CD14-positive monocyte (primary cell): ENCODE results near the gene RFX1. TPM values are rescaled to one million over a fixed set of nuclear protein-coding genes. Genes with fewer than 3 reads are reported as not detected.

Experiments
- DNase-seq, 3 donors: peaks; one replicate each; pipeline ENCODE4 v3.0.0-alpha.2; 2011 to 2022
- H2AFZ ChIP-seq: 2 replicates; pipeline ENCODE4 v1.6.0; 2012; ENCODE audit warnings: mild to moderate bottlenecking, low read depth, low read length, inconsistent platforms; ENCODE audit not compliant: insufficient read depth, poor library complexity, severe bottlenecking
- H3K27ac ChIP-seq, 2 donors: 1 replicate in 1 of 2; 2 replicates in 1 of 2; pipeline ENCODE4 v1.5.1; 2012 to 2013; ENCODE audit warnings: low read length in 2 of 2, control low read depth in 1 of 2, inconsistent platforms in 1 of 2, low read depth in 1 of 2, mild to moderate bottlenecking in 1 of 2
- H3K27me3 ChIP-seq, 2 donors: one replicate each; pipeline versions ENCODE4 v1.6.0 to v1.6.1; 2011 to 2013; ENCODE audit warnings: low read length in 2 of 2; ENCODE audit not compliant: control insufficient read depth in 2 of 2, insufficient read depth in 2 of 2
- H3K36me3 ChIP-seq, 2 donors: replicated peaks in 1 of 2; 1 replicate in 1 of 2; 2 replicates in 1 of 2; pipeline versions ENCODE4 v1.5.1 to v1.6.1; 2012 to 2013; ENCODE audit warnings: low read length in 2 of 2, control low read depth in 1 of 2, inconsistent platforms in 1 of 2, mild to moderate bottlenecking in 1 of 2; ENCODE audit not compliant: insufficient read depth in 2 of 2, control insufficient read depth in 1 of 2
- H3K4me1 ChIP-seq, 2 donors: 1 replicate in 1 of 2; 2 replicates in 1 of 2; pipeline versions ENCODE4 v1.5.1 to v1.6.1; 2012 to 2013; ENCODE audit warnings: low read length in 2 of 2, control low read depth in 1 of 2, inconsistent platforms in 1 of 2, mild to moderate bottlenecking in 1 of 2, moderate library complexity in 1 of 2; ENCODE audit not compliant: insufficient read depth in 2 of 2, control insufficient read depth in 1 of 2
- H3K4me2 ChIP-seq: replicated peaks from 2 replicates; pipeline ENCODE3; 2012; ENCODE audit warnings: low read length, moderate library complexity, mild to moderate bottlenecking; ENCODE audit not compliant: poor library complexity, severe bottlenecking; ENCODE audit errors: extremely low read depth
- H3K4me3 ChIP-seq, 3 experiments: fragments of 200-600 bp in 1 of 3; sonication (generic) in 1 of 3; replicated peaks in 1 of 3; 1 replicate in 2 of 3; 2 replicates in 1 of 3; pipeline ENCODE4 v1.5.1; 2011 to 2013; ENCODE audit warnings: low read length in 3 of 3, mild to moderate bottlenecking in 3 of 3, control low read depth in 2 of 3, low read depth in 2 of 3, inconsistent platforms in 1 of 3, moderate library complexity in 1 of 3
- H3K79me2 ChIP-seq: 2 replicates; pipeline ENCODE4 v1.6.0; 2012; ENCODE audit warnings: mild to moderate bottlenecking, control low read depth, inconsistent platforms, low read length, moderate library complexity; ENCODE audit not compliant: insufficient read depth
- H3K9ac ChIP-seq: 2 replicates; pipeline ENCODE4 v1.6.0; 2017; ENCODE audit warnings: low read length, mild to moderate bottlenecking; ENCODE audit not compliant: insufficient read depth, poor library complexity, severe bottlenecking
- H3K9me3 ChIP-seq, 2 donors: replicated peaks in 1 of 2; 1 replicate in 1 of 2; 2 replicates in 1 of 2; pipeline versions ENCODE4 v1.5.1 to v1.6.1; 2012 to 2013; ENCODE audit warnings: low read length in 2 of 2, control low read depth in 1 of 2; ENCODE audit not compliant: control insufficient read depth in 1 of 2, insufficient read depth in 1 of 2
- H4K20me1 ChIP-seq: 2 replicates; pipeline ENCODE4 v1.6.0; 2012; ENCODE audit warnings: mild to moderate bottlenecking, low read length, control low read depth, moderate library complexity; ENCODE audit not compliant: insufficient read depth
- H3K27ac Mint-ChIP-seq, 7 donors: one replicate each; pipeline ENCODE4 v1.8.0; 2020; ENCODE audit warnings: mild to moderate bottlenecking in 7 of 7, mixed read lengths in 7 of 7, moderate library complexity in 6 of 7, inconsistent platforms in 2 of 7
- H3K27me3 Mint-ChIP-seq, 3 donors: one replicate each; pipeline ENCODE4 v1.8.0; 2021 to 2022; ENCODE audit warnings: low read depth in 3 of 3, mild to moderate bottlenecking in 3 of 3, mixed read lengths in 3 of 3, moderate library complexity in 3 of 3, inconsistent platforms in 1 of 3
- H3K36me3 Mint-ChIP-seq, 2 donors: one replicate each; pipeline ENCODE4 v1.8.0; 2020; ENCODE audit warnings: mixed read lengths in 2 of 2, inconsistent platforms in 1 of 2, mild to moderate bottlenecking in 1 of 2
- H3K4me1 Mint-ChIP-seq: one replicate; pipeline ENCODE4 v1.8.0; 2020; ENCODE audit warnings: mild to moderate bottlenecking, mixed read lengths
- H3K4me3 Mint-ChIP-seq, 2 donors: one replicate each; pipeline ENCODE4 v1.8.0; 2020; ENCODE audit warnings: mild to moderate bottlenecking in 2 of 2, mixed read lengths in 2 of 2, moderate library complexity in 1 of 2
- H3K9me3 Mint-ChIP-seq, 7 donors: one replicate each; pipeline ENCODE4 v1.8.0; 2020 to 2022; ENCODE audit warnings: mixed read lengths in 7 of 7, mild to moderate bottlenecking in 6 of 7, moderate library complexity in 6 of 7, inconsistent platforms in 2 of 7
- WGBS: methylation state at CpG from one replicate; pipeline ENCODE4 v1.1.5; 2013; ENCODE audit warnings: missing lambda C conversion rate; ENCODE audit not compliant: insufficient coverage; 5-methylcytosine and 5-hydroxymethylcytosine counted together
- intact Hi-C, 2 donors: fragments of 100-400 bp; cut with micrococcal nuclease; formaldehyde crosslinking; loops; one replicate each; pipeline versions ENCODE4 v1.15.0 to v1.15.1; 2023
- polyA plus RNA-seq, 3 donors: library from polyadenylated mRNA; depleted of rRNA in 1 of 3; unstranded in 2 of 3; stranded (reverse) in 1 of 3; fragments of 300-500 nt in 2 of 3; fragments of >200 nt in 1 of 3; fragmentation: Illumina TruSeq in 2 of 3; gene quantifications; 1 replicate in 2 of 3; 2 replicates in 1 of 3; pipeline ENCODE4 v1.2.3, GENCODE V29; 2012 to 2021
- TF ChIP-seq, protein P1 (sequence below): fragments of 200-600 bp; IDR thresholded peaks from one replicate; pipeline ENCODE4 v1.8.0; 2022; ENCODE audit warnings: antibody characterized with exemption, mild to moderate bottlenecking

Gene RFX1
- polyA plus RNA-seq, 3 donors, result 0.89 to 12.8 (median 0.95) TPM

DNA sequence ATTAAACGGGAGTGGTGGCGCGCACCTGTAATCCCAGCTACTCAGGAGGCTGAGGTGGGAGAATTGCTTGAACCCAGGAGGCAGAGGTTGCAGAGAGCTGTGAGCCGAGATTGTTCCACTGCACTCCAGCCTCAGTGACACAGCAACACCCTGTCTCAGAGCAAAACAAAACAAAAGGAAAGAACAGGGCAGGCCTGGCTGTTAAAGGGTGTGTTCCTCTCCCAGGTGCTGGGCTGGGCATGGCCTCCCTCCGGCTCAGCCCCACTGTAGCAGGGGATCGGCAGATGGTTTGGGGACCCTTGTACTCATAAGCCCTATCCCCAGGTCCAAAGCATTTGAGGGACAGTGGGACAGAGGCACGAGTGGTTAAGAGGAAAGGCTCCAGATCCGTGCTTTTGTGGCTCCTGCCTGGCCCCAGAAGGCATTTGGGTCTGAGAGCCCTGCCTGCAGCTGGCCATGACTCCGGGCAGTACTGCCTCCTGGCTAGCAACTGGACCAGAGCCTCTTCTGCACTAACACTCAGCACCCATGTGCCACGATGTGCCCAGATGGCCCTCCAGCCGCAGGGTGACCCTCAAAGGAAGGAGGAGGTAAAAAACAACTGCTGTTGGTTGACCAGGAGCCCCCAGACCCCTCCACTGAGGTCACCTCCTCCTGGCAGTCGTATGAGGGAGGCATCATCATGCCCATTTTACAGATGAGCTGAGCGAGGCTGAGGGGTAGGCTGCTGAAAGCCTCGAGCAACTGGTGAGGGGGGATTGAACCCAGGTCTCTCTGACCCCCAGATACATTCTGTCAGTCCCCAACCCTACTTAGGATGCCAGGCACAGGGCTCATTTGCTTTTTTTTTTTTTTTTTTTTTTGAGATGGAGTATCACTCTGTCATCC, 10.0 kb downstream of the RFX1 start:
- Histone ChIP-seq H3K36me3 (peaks cover 41 to 84% of the 10 kb centered on the region in 2 donors), H3K4me2 (no peak overlapping the region), H3K27me3 (no peaks in the 10 kb centered on the region), H3K4me1 (no peaks in the 10 kb centered on the region), H4K20me1 (peaks cover 7% of the 10 kb centered on the region), H3K27ac (no peak overlapping the region), H2AFZ (no peak overlapping the region), H3K4me3 (no peak overlapping the region), H3K9ac (no peak overlapping the region), H3K9me3 (peaks cover 4 to 7% of the 10 kb centered on the region in 2 donors), H3K79me2 (peaks cover 73% of the 10 kb centered on the region)
- peak overlapping the region in 1 of 7 donors; percentile 63 for H3K27ac Mint-ChIP-seq
- H3K27me3 Mint-ChIP-seq, result peaks cover 0 to under 1% (median 0%) of the 10 kb centered on the region in 3 donors
- H3K36me3 Mint-ChIP-seq, result peaks cover 44 to 73% of the 10 kb centered on the region in 2 donors
- WGBS, result 95% methylated on average over 3 of the region's 14 CpGs
- intact Hi-C loops, result loop anchor here in 1 of 2 donors (5.0 kb wide), 1 partner anchor 36 kb away; the partner anchor contains the start of gene IL27RA
- peaks cover 1% of the 10 kb centered on the region for H3K4me1 Mint-ChIP-seq
- no peak overlapping the region for H3K4me3 Mint-ChIP-seq
- no peak for DNase-seq
- H3K9me3 Mint-ChIP-seq, result peaks cover 0 to 9% (median 4%) of the 10 kb centered on the region in 7 donors
- TF ChIP-seq, protein P1, sequence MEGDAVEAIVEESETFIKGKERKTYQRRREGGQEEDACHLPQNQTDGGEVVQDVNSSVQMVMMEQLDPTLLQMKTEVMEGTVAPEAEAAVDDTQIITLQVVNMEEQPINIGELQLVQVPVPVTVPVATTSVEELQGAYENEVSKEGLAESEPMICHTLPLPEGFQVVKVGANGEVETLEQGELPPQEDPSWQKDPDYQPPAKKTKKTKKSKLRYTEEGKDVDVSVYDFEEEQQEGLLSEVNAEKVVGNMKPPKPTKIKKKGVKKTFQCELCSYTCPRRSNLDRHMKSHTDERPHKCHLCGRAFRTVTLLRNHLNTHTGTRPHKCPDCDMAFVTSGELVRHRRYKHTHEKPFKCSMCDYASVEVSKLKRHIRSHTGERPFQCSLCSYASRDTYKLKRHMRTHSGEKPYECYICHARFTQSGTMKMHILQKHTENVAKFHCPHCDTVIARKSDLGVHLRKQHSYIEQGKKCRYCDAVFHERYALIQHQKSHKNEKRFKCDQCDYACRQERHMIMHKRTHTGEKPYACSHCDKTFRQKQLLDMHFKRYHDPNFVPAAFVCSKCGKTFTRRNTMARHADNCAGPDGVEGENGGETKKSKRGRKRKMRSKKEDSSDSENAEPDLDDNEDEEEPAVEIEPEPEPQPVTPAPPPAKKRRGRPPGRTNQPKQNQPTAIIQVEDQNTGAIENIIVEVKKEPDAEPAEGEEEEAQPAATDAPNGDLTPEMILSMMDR, result no peak

DNA sequence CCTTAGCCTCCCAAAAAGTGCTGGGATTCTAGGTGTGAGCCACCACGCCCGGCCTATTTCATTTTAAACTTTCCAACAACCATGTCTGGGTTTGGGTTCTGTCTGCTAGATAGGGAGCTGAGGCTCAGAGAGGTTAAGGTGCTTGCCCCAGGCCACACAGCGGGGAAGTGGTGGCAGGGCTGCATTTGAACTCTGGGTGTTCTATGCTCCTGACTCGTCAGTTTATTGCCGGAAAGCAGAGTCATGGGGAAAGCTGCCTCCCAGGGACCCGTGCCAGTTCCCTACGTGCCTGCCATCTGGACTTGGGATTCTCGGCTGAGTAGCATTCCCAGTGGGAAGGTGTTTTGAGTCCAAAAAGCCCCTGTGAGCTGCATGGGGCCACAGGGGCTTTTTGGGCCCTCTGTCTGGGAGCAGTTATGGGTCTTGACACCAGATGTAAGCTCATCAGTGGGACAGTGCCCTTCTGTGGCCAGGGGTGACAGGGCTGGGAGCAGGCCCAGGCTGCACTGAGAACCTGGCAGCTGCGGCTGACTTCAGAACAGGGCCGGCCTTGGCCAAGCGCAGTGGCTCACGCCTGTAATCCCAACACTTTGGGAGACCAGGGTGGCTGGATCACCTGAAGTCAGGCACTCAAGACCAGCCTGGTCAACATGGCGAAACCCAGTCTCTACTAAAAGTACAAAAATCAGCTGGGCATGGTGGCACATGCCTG, 10.9 kb downstream of the RFX1 start:
- Histone ChIP-seq H3K4me1 (no peaks in the 10 kb centered on the region), H3K9ac (no peak overlapping the region), H3K27me3 (no peaks in the 10 kb centered on the region), H3K27ac (no peak overlapping the region), H2AFZ (no peak overlapping the region), H3K79me2 (peaks cover 66% of the 10 kb centered on the region), H3K4me3 (no peak overlapping the region), H3K9me3 (peaks cover 4 to 7% of the 10 kb centered on the region in 2 donors), H3K4me2 (no peak overlapping the region), H3K36me3 (peaks cover 40 to 84% of the 10 kb centered on the region in 2 donors), H4K20me1 (peaks cover 7% of the 10 kb centered on the region)
- Mint-ChIP-seq H3K9me3 (peaks cover 0 to 9% (median 4%) of the 10 kb centered on the region in 7 donors), H3K4me3 (no peak overlapping the region), H3K27ac (no peak overlapping the region), H3K36me3 (peaks cover 49 to 73% of the 10 kb centered on the region in 2 donors), H3K4me1 (no peaks in the 10 kb centered on the region), H3K27me3 (no peaks in the 10 kb centered on the region)
- DNase-seq, result no peak
- TF ChIP-seq, protein P1, result no peak
- 92% methylated on average over 10 of the region's 13 CpGs for WGBS
- intact Hi-C loops, result loop anchor here in 1 of 2 donors (5.0 kb wide), 1 partner anchor 37 kb away; the partner anchor contains the start of gene IL27RA
